Breast epithelium (tissue), 3 donors: ENCODE measurements around the gene COPG2.

Experiments
- CTCF ChIP-seq, 3 donors: fragments of 450-650 bp; IDR thresholded peaks; one replicate each; pipeline ENCODE4 v1.5.1; 2016 to 2017; ENCODE audit warnings: antibody characterized with exemption in 3 of 3, mild to moderate bottlenecking in 3 of 3, moderate library complexity in 3 of 3
- POLR2A ChIP-seq: fragments of 450-650 bp; IDR thresholded peaks from one replicate; pipeline ENCODE4 v1.6.1; 2016; ENCODE audit warnings: antibody characterized with exemption, mild to moderate bottlenecking, moderate library complexity
- POLR2AphosphoS5 ChIP-seq, 3 donors: sonication (generic); formaldehyde crosslinking; IDR thresholded peaks; one replicate each; pipeline ENCODE4 v1.6.1; 2017; ENCODE audit warnings: antibody characterized with exemption in 3 of 3

- TF ChIP-seq CTCF (IDR thresholded peaks at IDR 0.05) = no peak
- no peak for TF ChIP-seq POLR2A
- TF ChIP-seq POLR2AphosphoS5 (IDR thresholded peaks at IDR 0.05) = no peak
Observed at GRCh38 chr7:130622866-130623265, 45.7 kb downstream of the COPG2 start.
